ENCODE data around the gene B3GALT6. TPM values are rescaled to one million over a fixed set of nuclear protein-coding genes. Genes with fewer than 3 reads are reported as not detected.
A peak's percentile ranks its signal among the peaks of the same experiment; 100 is the strongest.

B3GALT6 gene
- total and polyA plus RNA-seq, 5 donors from 2014 or later = 4.0 to 11.5 (median 9.4) TPM

DNA sequence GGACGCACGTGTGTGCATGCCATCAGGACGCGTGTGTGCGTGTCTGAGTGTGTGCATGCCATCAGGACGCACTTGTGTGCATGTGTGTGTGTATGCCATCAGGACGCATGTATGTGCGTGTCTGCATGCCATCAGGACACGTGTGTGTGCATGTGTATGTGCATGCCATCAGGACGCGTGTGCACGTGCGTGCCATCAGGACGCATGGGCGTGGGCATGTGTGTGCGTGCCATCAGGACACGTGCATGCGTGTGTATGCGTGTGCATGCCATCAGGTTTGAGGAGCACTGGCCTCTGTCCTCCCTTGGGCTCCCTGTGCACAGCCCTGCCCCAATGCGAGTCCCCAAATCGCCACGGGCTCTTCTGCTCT lies 27.1 kb downstream of the B3GALT6 start:
- Mint-ChIP-seq H3K27ac (no peak overlapping the region), H3K9me3 (no peaks in the 10 kb centered on the region), H3K4me1 (peaks cover 0 to 12% (median 4%) of the 10 kb centered on the region in 4 donors), H3K27me3 (no peaks in the 10 kb centered on the region), H3K36me3 (peaks cover 10% of the 10 kb centered on the region), H3K4me3 (no peak overlapping the region)
- DNase-seq (no peak), ATAC-seq (ENCODE audit: low read depth in 2 of 2) (no peak)
- Histone ChIP-seq H3K4me3 (ENCODE audit: low read depth, low read length) (no peak overlapping the region), H3K4me1 (ENCODE audit: control insufficient read depth, insufficient read depth, low read length, poor library complexity, severe bottlenecking) (no peaks in the 10 kb centered on the region), H3K9me3 (ENCODE audit: control insufficient read depth in 2 of 2, low read length in 2 of 2) (no peaks in the 10 kb centered on the region), H3K27ac (ENCODE audit: insufficient read depth, low read length, poor library complexity, severe bottlenecking) (no peak overlapping the region), H3K27me3 (ENCODE audit: control insufficient read depth, insufficient read depth, low read length) (no peaks in the 10 kb centered on the region), H3K36me3 (ENCODE audit: control insufficient read depth, insufficient read depth, low read length) (peaks cover 61% of the 10 kb centered on the region)

DNA sequence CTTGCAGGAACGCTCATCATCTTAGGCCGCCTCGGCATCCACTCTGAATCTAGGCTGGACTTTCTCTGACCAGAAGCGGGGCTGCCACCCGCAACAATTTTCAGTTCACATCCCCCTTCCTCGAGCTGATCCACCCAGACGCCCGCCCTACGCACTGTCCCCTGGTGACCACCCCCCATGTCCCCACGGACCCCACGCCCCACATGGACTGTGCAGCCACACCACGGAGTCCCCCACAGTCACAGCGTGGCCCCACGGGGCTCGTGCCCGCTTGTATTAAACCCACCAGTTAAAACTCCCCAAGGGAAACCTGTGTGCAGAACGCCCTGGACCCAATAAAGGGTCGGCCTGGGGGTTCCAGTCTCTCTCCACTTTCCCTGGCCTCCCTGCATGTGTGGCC lies 27.5 kb downstream of the B3GALT6 start:
- Histone ChIP-seq H3K27ac (ENCODE audit: insufficient read depth, low read length, poor library complexity, severe bottlenecking) (no peak overlapping the region), H3K4me1 (ENCODE audit: control insufficient read depth, insufficient read depth, low read length, poor library complexity, severe bottlenecking) (no peaks in the 10 kb centered on the region), H3K4me3 (ENCODE audit: low read depth, low read length) (no peak overlapping the region), H3K9me3 (ENCODE audit: control insufficient read depth in 2 of 2, low read length in 2 of 2) (no peaks in the 10 kb centered on the region), H3K36me3 (ENCODE audit: control insufficient read depth, insufficient read depth, low read length) (peaks cover 61% of the 10 kb centered on the region), H3K27me3 (ENCODE audit: control insufficient read depth, insufficient read depth, low read length) (no peaks in the 10 kb centered on the region)
- ATAC-seq (ENCODE audit: low read depth in 2 of 2) (no peak), DNase-seq (no peak)
- H3K9me3 Mint-ChIP-seq = no peaks in the 10 kb centered on the region
- no peak overlapping the region for H3K27ac Mint-ChIP-seq
- peaks cover 0 to 12% (median 4%) of the 10 kb centered on the region in 4 donors for H3K4me1 Mint-ChIP-seq
- no peak overlapping the region for H3K4me3 Mint-ChIP-seq
- peaks cover 10% of the 10 kb centered on the region for H3K36me3 Mint-ChIP-seq
- H3K27me3 Mint-ChIP-seq = no peaks in the 10 kb centered on the region

DNA sequence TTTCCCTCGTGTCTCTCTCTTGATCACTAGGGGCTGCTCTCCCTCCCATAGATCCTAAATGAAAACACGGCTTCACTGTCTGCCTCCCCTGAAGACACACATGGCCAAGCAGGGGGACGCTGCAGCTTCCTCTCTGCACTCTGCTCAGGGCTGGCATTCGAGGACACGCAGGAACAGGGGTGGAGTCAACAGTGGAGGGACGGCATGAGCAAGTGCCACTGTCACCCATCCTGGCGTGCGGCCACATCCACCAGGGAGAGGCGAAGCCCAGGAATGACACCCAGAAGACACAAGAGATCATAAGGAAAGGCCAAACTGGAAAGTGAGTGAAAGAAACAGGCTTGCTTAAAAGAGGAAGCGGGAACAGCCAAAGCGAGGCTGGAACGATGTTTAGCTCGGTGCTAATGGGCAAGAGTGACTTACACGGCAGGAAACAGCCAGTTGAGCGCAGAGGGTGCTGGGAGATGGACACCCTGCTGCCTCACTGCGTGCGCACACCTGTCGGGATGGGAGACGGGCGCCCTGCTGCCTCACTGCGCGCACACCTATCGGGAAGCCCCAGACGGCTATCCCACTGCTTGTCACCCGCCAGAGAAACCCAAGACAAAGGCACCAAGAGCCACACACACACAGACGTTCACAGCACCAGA lies 28.0 kb downstream of the B3GALT6 start:
- no peaks in the 10 kb centered on the region for H3K27me3 Mint-ChIP-seq
- peaks cover 56% of the 10 kb centered on the region for H3K36me3 ChIP-seq (ENCODE audit: control insufficient read depth, insufficient read depth, low read length)
- no peak overlapping the region for H3K4me3 ChIP-seq (ENCODE audit: low read depth, low read length)
- ATAC-seq (ENCODE audit: low read depth in 2 of 2) = peak in 1 of 2 donors; percentile 6
- no peak overlapping the region for H3K27ac ChIP-seq (ENCODE audit: insufficient read depth, low read length, poor library complexity, severe bottlenecking)
- no peak for DNase-seq
- no peaks in the 10 kb centered on the region for H3K9me3 ChIP-seq (ENCODE audit: control insufficient read depth in 2 of 2, low read length in 2 of 2)
- H3K4me1 ChIP-seq (ENCODE audit: control insufficient read depth, insufficient read depth, low read length, poor library complexity, severe bottlenecking) = no peaks in the 10 kb centered on the region
- H3K4me1 Mint-ChIP-seq = peaks cover 0 to 12% (median 4%) of the 10 kb centered on the region in 4 donors
- H3K4me3 Mint-ChIP-seq = no peak overlapping the region
- H3K27ac Mint-ChIP-seq = no peak overlapping the region
- H3K9me3 Mint-ChIP-seq = no peaks in the 10 kb centered on the region
- H3K36me3 Mint-ChIP-seq = peaks cover 10% of the 10 kb centered on the region
- no peaks in the 10 kb centered on the region for H3K27me3 ChIP-seq (ENCODE audit: control insufficient read depth, insufficient read depth, low read length)

DNA sequence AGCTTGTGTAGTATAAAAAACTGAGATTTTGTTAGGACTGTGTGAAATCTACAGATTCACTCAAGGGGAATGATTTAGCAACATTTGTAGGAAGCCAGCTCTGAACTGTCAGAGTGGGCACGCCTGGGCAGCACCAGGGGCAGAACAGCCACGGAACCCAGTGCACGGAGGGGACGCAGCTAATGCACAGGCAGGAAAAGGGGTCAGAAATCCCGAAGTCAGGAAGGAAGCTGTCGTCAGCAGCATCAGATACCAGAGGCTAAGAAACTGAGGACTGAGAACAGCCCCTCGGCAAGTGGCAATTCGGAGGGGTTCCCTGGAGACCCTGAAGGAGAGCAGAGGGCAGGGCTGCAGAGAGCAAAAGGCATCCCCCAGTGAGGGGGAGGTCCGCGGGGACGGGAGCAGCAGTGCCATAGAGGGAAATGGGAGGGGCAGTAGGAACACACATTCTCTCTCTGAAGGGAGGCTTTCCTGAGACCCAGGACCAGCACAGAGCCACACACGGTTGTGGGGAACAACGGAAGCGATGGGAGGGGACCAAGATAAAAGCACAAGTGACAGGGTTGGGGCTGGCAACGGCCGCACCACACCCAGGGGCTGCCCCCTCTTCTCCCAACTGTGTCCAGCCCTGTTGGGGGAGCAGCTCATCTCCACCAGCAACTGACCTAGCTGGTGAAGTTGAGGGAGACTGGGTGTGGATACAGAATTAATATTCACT lies 29.0 kb downstream of the B3GALT6 start:
- Mint-ChIP-seq H3K4me3 (peak overlapping the region in 2 of 4 donors; percentile 56 to 58), H3K27me3 (no peaks in the 10 kb centered on the region), H3K36me3 (peaks cover 9% of the 10 kb centered on the region), H3K27ac (peak overlapping the region in 2 of 3 donors; percentile 69 to 92), H3K4me1 (peaks cover 0 to 15% (median 4%) of the 10 kb centered on the region in 4 donors), H3K9me3 (no peaks in the 10 kb centered on the region)
- no peaks in the 10 kb centered on the region for H3K9me3 ChIP-seq (ENCODE audit: control insufficient read depth in 2 of 2, low read length in 2 of 2)
- peak overlapping the region; percentile 1 for H3K27ac ChIP-seq (ENCODE audit: insufficient read depth, low read length, poor library complexity, severe bottlenecking)
- H3K4me3 ChIP-seq (ENCODE audit: low read depth, low read length) = no peak overlapping the region
- peak in 1 of 3 donors; percentile 24 for DNase-seq
- H3K27me3 ChIP-seq (ENCODE audit: control insufficient read depth, insufficient read depth, low read length) = no peaks in the 10 kb centered on the region
- no peak for ATAC-seq (ENCODE audit: low read depth in 2 of 2)
- H3K36me3 ChIP-seq (ENCODE audit: control insufficient read depth, insufficient read depth, low read length) = peaks cover 55% of the 10 kb centered on the region
- no peaks in the 10 kb centered on the region for H3K4me1 ChIP-seq (ENCODE audit: control insufficient read depth, insufficient read depth, low read length, poor library complexity, severe bottlenecking)

DNA sequence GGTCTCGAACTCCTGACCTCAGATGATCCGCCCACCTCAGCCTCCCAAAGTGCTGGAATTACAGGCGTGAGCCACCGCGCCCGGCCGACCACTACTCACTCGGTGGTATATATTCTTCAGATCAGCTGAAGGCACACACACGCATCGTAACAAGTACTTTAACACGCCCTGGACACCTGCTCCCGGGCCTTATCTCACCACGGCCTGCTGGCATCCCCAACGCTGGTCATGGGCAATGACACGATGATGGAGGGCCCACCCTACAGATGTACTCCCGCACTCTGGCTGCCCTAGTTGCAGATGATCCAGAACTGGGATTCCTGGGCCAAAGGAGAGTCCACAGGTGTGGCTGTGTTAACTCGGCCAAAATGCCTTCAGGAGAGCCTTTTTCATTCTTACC lies 30.0 kb downstream of the B3GALT6 start:
- no peak overlapping the region for H3K4me3 ChIP-seq (ENCODE audit: low read depth, low read length)
- H3K9me3 Mint-ChIP-seq = no peaks in the 10 kb centered on the region
- no peaks in the 10 kb centered on the region for H3K27me3 Mint-ChIP-seq
- no peak overlapping the region for H3K27ac Mint-ChIP-seq
- no peaks in the 10 kb centered on the region for H3K4me1 ChIP-seq (ENCODE audit: control insufficient read depth, insufficient read depth, low read length, poor library complexity, severe bottlenecking)
- ATAC-seq (ENCODE audit: low read depth in 2 of 2) = no peak
- DNase-seq = no peak
- no peaks in the 10 kb centered on the region for H3K9me3 ChIP-seq (ENCODE audit: control insufficient read depth in 2 of 2, low read length in 2 of 2)
- peaks cover 50% of the 10 kb centered on the region for H3K36me3 ChIP-seq (ENCODE audit: control insufficient read depth, insufficient read depth, low read length)
- H3K36me3 Mint-ChIP-seq = peaks cover 6% of the 10 kb centered on the region
- peaks cover 0 to 15% (median 2%) of the 10 kb centered on the region in 4 donors for H3K4me1 Mint-ChIP-seq
- no peaks in the 10 kb centered on the region for H3K27me3 ChIP-seq (ENCODE audit: control insufficient read depth, insufficient read depth, low read length)
- no peak overlapping the region for H3K4me3 Mint-ChIP-seq
- H3K27ac ChIP-seq (ENCODE audit: insufficient read depth, low read length, poor library complexity, severe bottlenecking) = no peak overlapping the region

DNA sequence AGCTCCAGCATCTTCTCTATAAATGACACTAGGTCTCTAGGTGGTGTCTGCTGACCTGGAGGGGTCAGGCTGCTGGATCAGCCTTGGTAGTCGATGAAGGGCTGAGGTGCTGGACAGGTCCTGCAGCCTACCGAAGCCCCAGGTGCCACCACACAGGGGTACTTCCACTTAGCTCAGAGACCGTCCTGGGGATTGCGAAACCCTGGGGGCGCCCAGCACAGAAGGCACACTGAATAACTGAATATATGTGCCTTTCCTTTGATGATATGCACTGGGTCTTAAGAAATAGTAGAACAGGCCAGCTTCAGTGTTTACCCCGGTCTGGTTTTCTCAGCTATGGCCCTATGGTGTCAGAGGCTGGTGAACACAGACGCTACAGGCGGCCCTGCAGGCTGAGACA lies 30.7 kb downstream of the B3GALT6 start:
- peaks cover 56% of the 10 kb centered on the region for H3K36me3 ChIP-seq (ENCODE audit: control insufficient read depth, insufficient read depth, low read length)
- H3K27ac Mint-ChIP-seq = peak overlapping the region in 1 of 3 donors; percentile 52
- H3K9me3 Mint-ChIP-seq = no peaks in the 10 kb centered on the region
- H3K9me3 ChIP-seq (ENCODE audit: control insufficient read depth in 2 of 2, low read length in 2 of 2) = no peaks in the 10 kb centered on the region
- no peak overlapping the region for H3K27ac ChIP-seq (ENCODE audit: insufficient read depth, low read length, poor library complexity, severe bottlenecking)
- peaks cover 0 to 15% (median 2%) of the 10 kb centered on the region in 4 donors for H3K4me1 Mint-ChIP-seq
- no peak overlapping the region for H3K4me3 Mint-ChIP-seq
- DNase-seq (no peak), ATAC-seq (ENCODE audit: low read depth in 2 of 2) (no peak)
- no peaks in the 10 kb centered on the region for H3K27me3 Mint-ChIP-seq
- H3K27me3 ChIP-seq (ENCODE audit: control insufficient read depth, insufficient read depth, low read length) = no peaks in the 10 kb centered on the region
- no peak overlapping the region for H3K4me3 ChIP-seq (ENCODE audit: low read depth, low read length)
- peaks cover 6% of the 10 kb centered on the region for H3K36me3 Mint-ChIP-seq
- no peaks in the 10 kb centered on the region for H3K4me1 ChIP-seq (ENCODE audit: control insufficient read depth, insufficient read depth, low read length, poor library complexity, severe bottlenecking)

DNA sequence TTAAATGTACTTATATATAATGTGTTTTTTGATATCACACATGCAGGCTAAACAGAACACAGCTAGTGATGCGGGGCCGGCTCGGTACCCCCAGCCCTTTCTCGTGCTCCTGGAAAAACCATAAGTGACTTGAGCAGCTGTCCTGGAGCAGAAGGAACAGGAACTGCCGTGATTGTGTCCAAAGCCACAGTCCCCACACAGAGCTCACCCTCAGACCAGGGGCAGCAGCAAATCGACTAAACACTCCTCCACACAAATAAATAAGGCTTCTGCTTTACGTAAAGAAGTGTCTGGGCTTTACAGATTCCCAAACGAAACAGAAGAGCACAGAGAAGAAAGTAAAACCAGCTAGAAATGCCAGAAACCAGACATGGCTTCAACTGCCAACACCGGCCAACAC lies 32.0 kb downstream of the B3GALT6 start:
- no peaks in the 10 kb centered on the region for H3K27me3 ChIP-seq (ENCODE audit: control insufficient read depth, insufficient read depth, low read length)
- no peaks in the 10 kb centered on the region for H3K27me3 Mint-ChIP-seq
- H3K36me3 Mint-ChIP-seq = peaks cover 6% of the 10 kb centered on the region
- H3K9me3 Mint-ChIP-seq = no peaks in the 10 kb centered on the region
- H3K27ac Mint-ChIP-seq = peak overlapping the region in 1 of 3 donors; percentile 15
- ATAC-seq (ENCODE audit: low read depth in 2 of 2) (no peak), DNase-seq (no peak)
- peaks cover 0 to 24% (median 1%) of the 10 kb centered on the region in 4 donors for H3K4me1 Mint-ChIP-seq
- H3K4me1 ChIP-seq (ENCODE audit: control insufficient read depth, insufficient read depth, low read length, poor library complexity, severe bottlenecking) = no peaks in the 10 kb centered on the region
- H3K27ac ChIP-seq (ENCODE audit: insufficient read depth, low read length, poor library complexity, severe bottlenecking) = no peak overlapping the region
- no peak overlapping the region for H3K4me3 ChIP-seq (ENCODE audit: low read depth, low read length)
- peaks cover 54% of the 10 kb centered on the region for H3K36me3 ChIP-seq (ENCODE audit: control insufficient read depth, insufficient read depth, low read length)
- no peaks in the 10 kb centered on the region for H3K9me3 ChIP-seq (ENCODE audit: control insufficient read depth in 2 of 2, low read length in 2 of 2)
- no peak overlapping the region for H3K4me3 Mint-ChIP-seq

DNA sequence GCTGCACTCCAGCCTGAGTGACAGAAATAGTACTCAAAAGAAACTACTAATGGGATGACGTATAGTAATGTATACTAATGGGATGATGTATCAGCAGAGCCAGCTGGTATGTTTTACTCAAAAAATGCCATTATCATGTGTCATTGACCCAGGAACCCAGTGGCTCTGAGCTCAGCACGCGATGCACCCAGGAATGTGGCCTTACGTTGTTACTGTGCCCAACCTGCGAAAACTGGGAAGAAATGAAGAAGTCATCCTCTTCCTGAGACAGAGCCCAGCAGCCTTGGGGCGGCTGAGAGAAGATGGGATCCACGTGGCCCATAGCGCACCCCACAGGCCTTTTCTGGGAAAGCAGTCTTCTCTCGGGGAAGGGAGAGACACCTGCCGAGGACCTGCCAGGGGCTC lies 32.8 kb downstream of the B3GALT6 start:
- H3K27me3 ChIP-seq (ENCODE audit: control insufficient read depth, insufficient read depth, low read length) = no peaks in the 10 kb centered on the region
- H3K4me1 ChIP-seq (ENCODE audit: control insufficient read depth, insufficient read depth, low read length, poor library complexity, severe bottlenecking) = peaks cover 1% of the 10 kb centered on the region
- no peak overlapping the region for H3K4me3 ChIP-seq (ENCODE audit: low read depth, low read length)
- no peak overlapping the region for H3K27ac Mint-ChIP-seq
- no peaks in the 10 kb centered on the region for H3K9me3 ChIP-seq (ENCODE audit: control insufficient read depth in 2 of 2, low read length in 2 of 2)
- no peak overlapping the region for H3K27ac ChIP-seq (ENCODE audit: insufficient read depth, low read length, poor library complexity, severe bottlenecking)
- no peak for DNase-seq
- H3K4me1 Mint-ChIP-seq = peaks cover 0 to 29% (median 5%) of the 10 kb centered on the region in 4 donors
- no peaks in the 10 kb centered on the region for H3K9me3 Mint-ChIP-seq
- no peak overlapping the region for H3K4me3 Mint-ChIP-seq
- H3K36me3 Mint-ChIP-seq = peaks cover 8% of the 10 kb centered on the region
- H3K27me3 Mint-ChIP-seq = no peaks in the 10 kb centered on the region
- ATAC-seq (ENCODE audit: low read depth in 2 of 2) = no peak
- H3K36me3 ChIP-seq (ENCODE audit: control insufficient read depth, insufficient read depth, low read length) = peaks cover 48% of the 10 kb centered on the region

Data from CD4-positive, CD25-positive, alpha-beta regulatory T cell (primary cell).